ENCODE results near the gene PDIA4. TPM values are rescaled to one million over a fixed set of nuclear protein-coding genes. Genes with fewer than 3 reads are reported as not detected.
"Not testable (repeated sequence)": the region's sequence is repeated elsewhere in the genome, so short reads cannot be mapped to it uniquely, and the experiment has no call there.

Gene PDIA4
- polyA plus RNA-seq, 2 donors, result 21.0 to 37.9 TPM

DNA sequence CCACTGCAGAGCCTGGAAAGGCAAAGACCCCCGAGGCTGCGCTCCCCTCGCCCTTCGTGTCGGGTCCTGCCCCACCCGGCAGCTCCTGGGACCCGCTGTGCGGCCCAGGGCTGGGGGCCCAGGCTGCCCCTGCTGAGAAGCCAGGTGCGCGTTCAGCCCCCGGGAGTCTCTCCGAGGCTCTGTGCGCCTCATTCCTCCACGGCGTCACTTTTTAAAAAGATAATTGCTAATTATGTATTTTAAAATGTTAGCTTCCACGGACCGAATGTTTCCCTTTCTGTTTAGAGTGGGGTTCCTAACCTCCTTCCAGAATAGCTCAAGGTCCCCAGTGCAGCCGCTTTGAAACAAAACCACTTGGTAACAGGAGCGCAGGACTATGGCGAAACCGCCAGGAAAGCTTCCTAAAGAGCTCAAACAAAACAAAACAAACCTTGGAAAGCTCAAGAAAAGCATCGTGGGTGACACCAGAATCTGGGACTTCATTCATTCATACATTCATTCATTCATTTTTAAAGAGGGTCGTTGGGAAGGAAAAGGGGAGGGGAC lies 45.6 kb downstream of the PDIA4 start:
- H3K27me3 ChIP-seq (ENCODE audit: control insufficient read depth in 1 of 2, insufficient read depth in 2 of 2, low read length in 2 of 2), result no peaks in the 10 kb centered on the region
- H3K36me3 ChIP-seq (ENCODE audit: control insufficient read depth in 2 of 2, insufficient read depth in 2 of 2, low read length in 1 of 2), result no peaks in the 10 kb centered on the region
- no peak overlapping the region for H3K27ac ChIP-seq (ENCODE audit: low read depth in 2 of 2, low read length in 1 of 2)
- H3K9me3 ChIP-seq (ENCODE audit: control insufficient read depth in 2 of 2, insufficient read depth in 1 of 2, low read depth in 1 of 2, low read length in 1 of 2), result no peaks in the 10 kb centered on the region
- WGBS, 2 donors, result 1% methylated on average over 22 to 23 of the region's 23 CpGs
- H3K4me3 ChIP-seq (ENCODE audit: low read depth in 1 of 2, low read length in 2 of 2), result peak overlapping the region; percentile 28 to 51
- H3K4me1 ChIP-seq (ENCODE audit: control insufficient read depth in 2 of 2, insufficient read depth in 2 of 2, low read length in 1 of 2), result peaks cover 2% of the 10 kb centered on the region in 2 donors

DNA sequence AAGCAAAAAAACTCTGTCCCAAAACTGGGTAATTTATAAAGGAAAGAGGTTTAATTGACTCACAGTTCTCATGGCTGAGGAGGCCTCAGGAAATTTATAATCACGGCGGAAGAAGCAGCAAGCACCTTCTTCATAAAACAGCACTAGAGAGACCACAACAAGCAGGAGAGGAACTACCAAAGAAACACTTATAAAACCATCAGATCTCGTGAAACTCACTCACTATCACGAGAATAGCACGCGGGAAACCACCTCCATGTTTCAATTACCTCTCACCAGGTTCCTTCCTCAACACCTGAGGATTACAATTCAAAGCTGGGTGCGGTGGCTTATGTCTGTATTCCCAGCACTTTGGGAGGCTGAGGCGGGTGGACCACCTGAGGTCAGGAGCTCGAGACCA lies 48.5 kb downstream of the PDIA4 start:
- Histone ChIP-seq H3K36me3 (ENCODE audit: control insufficient read depth in 2 of 2, insufficient read depth in 2 of 2, low read length in 1 of 2) (no peaks in the 10 kb centered on the region), H3K9me3 (ENCODE audit: control insufficient read depth in 2 of 2, insufficient read depth in 1 of 2, low read depth in 1 of 2, low read length in 1 of 2) (no peaks in the 10 kb centered on the region), H3K27ac (ENCODE audit: low read depth in 2 of 2, low read length in 1 of 2) (no peak overlapping the region), H3K27me3 (ENCODE audit: control insufficient read depth in 1 of 2, insufficient read depth in 2 of 2, low read length in 2 of 2) (no peaks in the 10 kb centered on the region), H3K4me1 (ENCODE audit: control insufficient read depth in 2 of 2, insufficient read depth in 2 of 2, low read length in 1 of 2) (peaks cover 2% of the 10 kb centered on the region in 2 donors), H3K4me3 (ENCODE audit: low read depth in 1 of 2, low read length in 2 of 2) (no peak overlapping the region)
- WGBS, 2 donors, result 82 to 85% methylated on average over 9 of the region's 9 CpGs

DNA sequence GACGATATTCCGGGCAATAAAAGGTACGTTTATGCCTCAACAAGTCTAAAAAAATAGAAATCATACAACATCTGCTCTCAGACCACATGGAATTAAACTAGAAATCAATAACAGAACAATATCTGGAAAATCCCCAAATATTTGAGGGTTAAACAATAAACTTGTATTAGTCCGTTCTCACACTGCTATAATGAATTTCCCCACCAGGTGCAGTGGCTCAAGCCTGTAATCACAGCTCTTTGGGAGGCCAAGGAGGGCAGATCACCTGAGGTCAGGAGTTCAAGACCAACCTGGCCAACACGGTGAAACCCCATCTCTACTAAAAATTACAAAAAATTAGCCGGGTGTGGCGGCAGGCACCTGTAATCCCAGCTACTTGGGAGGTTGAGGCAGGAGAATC lies 49.2 kb downstream of the PDIA4 start:
- H3K27ac ChIP-seq (ENCODE audit: low read depth in 2 of 2, low read length in 1 of 2); H3K9me3 ChIP-seq (ENCODE audit: control insufficient read depth in 2 of 2, insufficient read depth in 1 of 2, low read depth in 1 of 2, low read length in 1 of 2); H3K4me1 ChIP-seq (ENCODE audit: control insufficient read depth in 2 of 2, insufficient read depth in 2 of 2, low read length in 1 of 2); H3K4me3 ChIP-seq (ENCODE audit: low read depth in 1 of 2, low read length in 2 of 2); H3K36me3 ChIP-seq (ENCODE audit: control insufficient read depth in 2 of 2, insufficient read depth in 2 of 2, low read length in 1 of 2); H3K27me3 ChIP-seq (ENCODE audit: control insufficient read depth in 1 of 2, insufficient read depth in 2 of 2, low read length in 2 of 2): not testable (repeated sequence)
- WGBS, 2 donors, result 76 to 79% methylated on average over 7 of the region's 7 CpGs

DNA sequence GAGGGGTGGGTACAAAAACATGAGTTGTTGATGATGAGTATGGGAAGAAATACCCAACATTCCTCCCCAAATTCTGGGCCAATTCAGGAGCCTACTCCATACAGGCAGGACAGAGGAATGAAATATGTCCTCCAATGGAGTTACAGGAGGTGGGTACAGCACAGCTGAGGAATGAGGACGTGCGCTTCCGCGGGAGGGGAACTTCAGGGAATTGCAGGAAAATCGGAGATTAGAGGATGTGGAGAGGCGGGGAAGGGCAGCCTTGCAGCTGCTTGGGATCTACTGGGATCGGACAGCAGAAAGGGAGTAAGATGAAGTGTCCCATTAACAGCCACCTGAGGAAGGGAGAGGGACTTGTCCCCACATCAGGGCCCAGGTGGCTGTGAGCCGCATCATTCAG lies 50.2 kb downstream of the PDIA4 start:
- H3K9me3 ChIP-seq (ENCODE audit: control insufficient read depth in 2 of 2, insufficient read depth in 1 of 2, low read depth in 1 of 2, low read length in 1 of 2), result no peaks in the 10 kb centered on the region
- H3K4me3 ChIP-seq (ENCODE audit: low read depth in 1 of 2, low read length in 2 of 2), result no peak overlapping the region
- no peaks in the 10 kb centered on the region for H3K27me3 ChIP-seq (ENCODE audit: control insufficient read depth in 1 of 2, insufficient read depth in 2 of 2, low read length in 2 of 2)
- H3K4me1 ChIP-seq (ENCODE audit: control insufficient read depth in 2 of 2, insufficient read depth in 2 of 2, low read length in 1 of 2), result peaks cover 0 to under 1% of the 10 kb centered on the region in 2 donors
- H3K36me3 ChIP-seq (ENCODE audit: control insufficient read depth in 2 of 2, insufficient read depth in 2 of 2, low read length in 1 of 2), result no peaks in the 10 kb centered on the region
- WGBS, 2 donors, result 62 to 66% methylated on average over 8 of the region's 8 CpGs
- no peak overlapping the region for H3K27ac ChIP-seq (ENCODE audit: low read depth in 2 of 2, low read length in 1 of 2)

DNA sequence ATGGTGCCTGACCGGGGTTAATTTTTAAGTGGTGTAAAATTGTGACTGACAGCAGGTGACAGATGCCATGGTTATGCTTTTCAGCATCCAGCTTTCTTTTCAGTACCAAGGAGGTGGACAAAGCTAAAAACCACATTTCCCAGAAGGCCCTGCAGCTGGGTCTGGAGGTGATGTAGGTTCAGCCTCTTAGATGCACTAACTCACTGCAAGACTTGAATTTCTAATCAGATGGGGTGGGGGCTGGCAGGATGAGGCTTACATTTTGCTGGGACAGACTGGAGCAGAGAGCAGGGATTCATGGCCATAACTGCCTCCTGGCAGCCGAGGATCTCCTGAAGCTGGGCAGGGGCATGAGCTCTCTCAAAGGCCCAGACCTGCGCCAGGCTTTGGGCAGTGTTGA lies 52.4 kb downstream of the PDIA4 start:
- Histone ChIP-seq H3K9me3 (ENCODE audit: control insufficient read depth in 2 of 2, insufficient read depth in 1 of 2, low read depth in 1 of 2, low read length in 1 of 2) (no peaks in the 10 kb centered on the region), H3K4me1 (ENCODE audit: control insufficient read depth in 2 of 2, insufficient read depth in 2 of 2, low read length in 1 of 2) (no peaks in the 10 kb centered on the region), H3K27me3 (ENCODE audit: control insufficient read depth in 1 of 2, insufficient read depth in 2 of 2, low read length in 2 of 2) (no peaks in the 10 kb centered on the region), H3K27ac (ENCODE audit: low read depth in 2 of 2, low read length in 1 of 2) (no peak overlapping the region), H3K36me3 (ENCODE audit: control insufficient read depth in 2 of 2, insufficient read depth in 2 of 2, low read length in 1 of 2) (no peaks in the 10 kb centered on the region), H3K4me3 (ENCODE audit: low read depth in 1 of 2, low read length in 2 of 2) (no peak overlapping the region)
- WGBS, 2 donors, result 74 to 88% methylated on average over 3 of the region's 3 CpGs

DNA sequence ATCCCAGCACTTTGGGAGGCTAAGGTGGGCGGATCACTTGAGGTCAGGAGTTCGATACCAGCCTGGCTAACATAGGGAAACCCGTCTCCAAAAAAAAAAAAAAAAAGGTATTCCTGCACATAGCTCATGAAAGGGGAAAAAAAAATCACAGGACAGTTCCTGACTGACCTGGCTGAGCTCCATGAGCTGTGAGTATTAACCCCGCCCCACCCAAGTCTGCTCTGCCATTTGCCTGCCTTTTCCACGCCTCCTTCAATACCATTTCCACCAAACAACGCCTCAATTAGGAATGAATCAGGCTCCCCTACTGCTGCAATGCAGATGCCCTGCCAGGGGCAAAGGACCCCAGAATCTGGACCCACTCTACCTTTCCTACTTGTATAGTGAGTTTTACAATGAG lies 55.0 kb downstream of the PDIA4 start:
- WGBS, 2 donors, result 70 to 76% methylated on average over 6 of the region's 6 CpGs
- Histone ChIP-seq H3K36me3 (ENCODE audit: control insufficient read depth in 2 of 2, insufficient read depth in 2 of 2, low read length in 1 of 2) (no peaks in the 10 kb centered on the region), H3K4me3 (ENCODE audit: low read depth in 1 of 2, low read length in 2 of 2) (no peak overlapping the region), H3K27me3 (ENCODE audit: control insufficient read depth in 1 of 2, insufficient read depth in 2 of 2, low read length in 2 of 2) (no peaks in the 10 kb centered on the region), H3K9me3 (ENCODE audit: control insufficient read depth in 2 of 2, insufficient read depth in 1 of 2, low read depth in 1 of 2, low read length in 1 of 2) (no peaks in the 10 kb centered on the region), H3K27ac (ENCODE audit: low read depth in 2 of 2, low read length in 1 of 2) (no peak overlapping the region), H3K4me1 (ENCODE audit: control insufficient read depth in 2 of 2, insufficient read depth in 2 of 2, low read length in 1 of 2) (no peaks in the 10 kb centered on the region)

DNA sequence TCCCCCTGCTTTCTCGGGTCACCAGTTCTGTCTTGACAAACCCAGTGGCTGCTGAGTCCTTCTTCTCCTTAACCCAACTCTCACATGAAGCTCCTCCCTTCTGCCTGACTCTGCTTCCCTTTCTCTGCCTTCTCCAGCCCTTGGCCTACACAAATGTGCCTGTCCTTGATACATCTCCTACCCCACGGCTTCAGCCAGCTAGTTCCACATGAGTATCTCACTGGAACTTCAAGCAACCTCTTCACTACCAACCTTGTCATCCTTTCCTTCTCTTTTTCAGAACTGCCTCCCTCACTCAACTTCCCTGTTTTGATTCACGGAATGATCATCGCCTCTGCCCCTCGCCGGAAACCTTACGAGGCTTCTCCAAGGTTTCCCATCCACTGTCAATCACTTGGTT lies 55.9 kb downstream of the PDIA4 start:
- H3K36me3 ChIP-seq (ENCODE audit: control insufficient read depth in 2 of 2, insufficient read depth in 2 of 2, low read length in 1 of 2), result no peaks in the 10 kb centered on the region
- 77 to 80% methylated on average over 7 of the region's 7 CpGs for WGBS, 2 donors
- no peak overlapping the region for H3K4me3 ChIP-seq (ENCODE audit: low read depth in 1 of 2, low read length in 2 of 2)
- no peaks in the 10 kb centered on the region for H3K4me1 ChIP-seq (ENCODE audit: control insufficient read depth in 2 of 2, insufficient read depth in 2 of 2, low read length in 1 of 2)
- no peak overlapping the region for H3K27ac ChIP-seq (ENCODE audit: low read depth in 2 of 2, low read length in 1 of 2)
- no peaks in the 10 kb centered on the region for H3K27me3 ChIP-seq (ENCODE audit: control insufficient read depth in 1 of 2, insufficient read depth in 2 of 2, low read length in 2 of 2)
- no peaks in the 10 kb centered on the region for H3K9me3 ChIP-seq (ENCODE audit: control insufficient read depth in 2 of 2, insufficient read depth in 1 of 2, low read depth in 1 of 2, low read length in 1 of 2)

DNA sequence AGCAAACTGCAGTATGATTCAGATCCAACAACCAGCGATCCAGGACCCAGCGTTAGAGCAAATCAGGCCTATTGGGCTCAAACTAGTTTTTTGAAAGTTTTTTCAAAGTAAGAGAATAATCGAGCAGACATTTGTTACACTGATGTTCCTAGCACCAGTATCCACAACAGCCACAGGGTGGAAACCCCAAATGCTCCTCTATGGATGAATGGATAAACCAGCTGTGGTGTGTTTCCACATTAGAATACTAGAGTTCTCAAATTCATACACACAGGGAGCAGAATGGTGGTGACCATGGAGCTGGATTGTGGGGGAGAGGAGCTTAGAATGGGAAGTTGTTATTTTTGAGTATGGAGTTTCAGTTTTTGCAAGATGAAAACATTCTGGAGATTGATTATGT lies 60.7 kb downstream of the PDIA4 start:
- Histone ChIP-seq H3K27me3 (ENCODE audit: control insufficient read depth in 1 of 2, insufficient read depth in 2 of 2, low read length in 2 of 2) (no peaks in the 10 kb centered on the region), H3K27ac (ENCODE audit: low read depth in 2 of 2, low read length in 1 of 2) (no peak overlapping the region), H3K4me3 (ENCODE audit: low read depth in 1 of 2, low read length in 2 of 2) (no peak overlapping the region), H3K9me3 (ENCODE audit: control insufficient read depth in 2 of 2, insufficient read depth in 1 of 2, low read depth in 1 of 2, low read length in 1 of 2) (no peaks in the 10 kb centered on the region), H3K36me3 (ENCODE audit: control insufficient read depth in 2 of 2, insufficient read depth in 2 of 2, low read length in 1 of 2) (no peaks in the 10 kb centered on the region), H3K4me1 (ENCODE audit: control insufficient read depth in 2 of 2, insufficient read depth in 2 of 2, low read length in 1 of 2) (no peaks in the 10 kb centered on the region)
- 62 to 68% methylated on average over 3 of the region's 3 CpGs for WGBS, 2 donors

DNA sequence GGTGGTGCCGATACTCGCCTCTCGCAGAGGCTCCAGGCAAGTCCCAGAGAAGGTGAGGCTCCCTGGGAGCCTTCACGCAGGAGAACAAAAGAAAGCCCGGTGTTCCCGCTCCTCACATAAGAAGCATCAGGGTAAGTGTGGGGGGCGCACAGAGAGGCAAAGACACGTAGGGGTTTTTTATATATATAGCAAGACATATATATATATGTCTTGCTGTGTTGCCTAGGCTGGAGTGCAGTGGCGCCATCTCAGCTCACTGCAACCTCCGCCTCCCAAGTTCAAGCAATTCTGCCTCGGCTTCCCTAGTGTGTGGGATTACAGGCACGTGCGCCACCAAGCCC lies 61.3 kb downstream of the PDIA4 start:
- Histone ChIP-seq H3K27me3 (ENCODE audit: control insufficient read depth in 1 of 2, insufficient read depth in 2 of 2, low read length in 2 of 2) (no peaks in the 10 kb centered on the region), H3K4me1 (ENCODE audit: control insufficient read depth in 2 of 2, insufficient read depth in 2 of 2, low read length in 1 of 2) (no peaks in the 10 kb centered on the region), H3K9me3 (ENCODE audit: control insufficient read depth in 2 of 2, insufficient read depth in 1 of 2, low read depth in 1 of 2, low read length in 1 of 2) (no peaks in the 10 kb centered on the region), H3K27ac (ENCODE audit: low read depth in 2 of 2, low read length in 1 of 2) (no peak overlapping the region), H3K4me3 (ENCODE audit: low read depth in 1 of 2, low read length in 2 of 2) (peak overlapping the region; percentile 2 to 32), H3K36me3 (ENCODE audit: control insufficient read depth in 2 of 2, insufficient read depth in 2 of 2, low read length in 1 of 2) (no peaks in the 10 kb centered on the region)
- WGBS, 2 donors, result 29 to 31% methylated on average over 13 of the region's 13 CpGs

DNA sequence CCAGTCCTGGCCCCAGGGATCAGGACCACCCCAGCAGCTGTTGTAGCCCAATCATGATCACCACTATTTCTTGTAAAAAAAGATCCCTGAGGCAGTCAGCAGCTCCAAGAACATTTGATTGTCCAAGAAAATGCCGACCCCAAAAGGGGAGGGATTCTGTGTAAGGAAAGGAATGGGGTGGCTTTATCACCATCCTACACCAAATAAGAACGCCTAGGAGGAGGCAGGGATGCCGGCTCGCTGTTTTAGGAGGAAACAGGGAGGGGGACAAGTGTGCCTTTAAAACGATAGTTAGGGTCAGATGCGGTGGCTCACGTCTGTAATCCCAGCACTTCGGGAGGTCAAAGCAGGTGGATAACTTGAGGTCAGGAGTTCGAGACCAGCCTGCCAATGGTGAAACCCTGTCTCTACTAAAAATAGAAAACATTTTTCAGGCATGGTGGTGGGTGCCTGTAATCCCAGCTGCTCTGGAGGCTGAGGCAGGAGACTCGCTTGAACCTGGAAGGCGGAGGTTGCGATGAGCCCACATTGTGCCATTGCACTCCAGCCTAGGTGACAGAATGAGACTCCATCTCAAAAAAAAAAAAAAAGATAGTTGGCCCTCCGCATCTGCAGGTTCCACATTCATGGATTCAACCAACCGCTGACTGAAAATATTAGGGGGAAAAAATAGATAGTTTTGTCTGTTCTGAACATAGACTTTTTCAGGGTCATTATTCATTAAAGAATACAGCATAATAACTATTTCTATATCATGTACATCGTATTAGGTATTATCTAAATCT lies 63.6 kb downstream of the PDIA4 start:
- Histone ChIP-seq H3K36me3 (ENCODE audit: control insufficient read depth in 2 of 2, insufficient read depth in 2 of 2, low read length in 1 of 2) (no peaks in the 10 kb centered on the region), H3K9me3 (ENCODE audit: control insufficient read depth in 2 of 2, insufficient read depth in 1 of 2, low read depth in 1 of 2, low read length in 1 of 2) (no peaks in the 10 kb centered on the region), H3K4me1 (ENCODE audit: control insufficient read depth in 2 of 2, insufficient read depth in 2 of 2, low read length in 1 of 2) (no peaks in the 10 kb centered on the region), H3K4me3 (ENCODE audit: low read depth in 1 of 2, low read length in 2 of 2) (no peak overlapping the region), H3K27me3 (ENCODE audit: control insufficient read depth in 1 of 2, insufficient read depth in 2 of 2, low read length in 2 of 2) (no peaks in the 10 kb centered on the region), H3K27ac (ENCODE audit: low read depth in 2 of 2, low read length in 1 of 2) (no peak overlapping the region)
- WGBS, 2 donors, result 52 to 55% methylated on average over 15 of the region's 15 CpGs
